GM21381 (cell line): Measurements from ENCODE around the gene RPS6KA1.
"Not testable (repeated sequence)": the region's sequence is repeated elsewhere in the genome, so short reads cannot be mapped to it uniquely, and the experiment has no call there.

Source experiments
- ATAC-seq: cut with Tn5 transposase; IDR thresholded peaks from one replicate; pipeline ENCODE4 v1.9.1; 2021; ENCODE audit warnings: mild to moderate bottlenecking, moderate library complexity; ENCODE audit not compliant: unreplicated experiment

RPS6KA1 gene

DNA sequence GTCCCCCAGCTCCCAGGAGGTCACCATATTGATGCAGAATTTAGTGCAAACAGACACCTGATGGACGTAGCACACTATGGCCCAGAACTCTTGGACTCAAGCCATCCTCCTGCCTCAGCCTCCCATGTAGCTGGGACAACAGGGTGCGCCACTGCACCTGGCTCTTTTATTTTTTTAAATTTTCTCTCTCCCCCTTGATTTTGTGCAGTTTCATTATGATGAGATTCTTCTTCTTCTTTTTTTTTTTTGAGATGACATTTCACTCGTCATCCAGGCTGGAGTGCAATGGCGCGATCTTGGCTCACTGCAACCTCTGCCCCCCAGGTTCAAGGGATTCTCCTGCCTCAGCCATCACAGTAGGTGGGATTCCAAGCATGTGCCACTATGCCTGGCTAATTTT is 63.8 kb downstream of the RPS6KA1 start:
- no peak for ATAC-seq

DNA sequence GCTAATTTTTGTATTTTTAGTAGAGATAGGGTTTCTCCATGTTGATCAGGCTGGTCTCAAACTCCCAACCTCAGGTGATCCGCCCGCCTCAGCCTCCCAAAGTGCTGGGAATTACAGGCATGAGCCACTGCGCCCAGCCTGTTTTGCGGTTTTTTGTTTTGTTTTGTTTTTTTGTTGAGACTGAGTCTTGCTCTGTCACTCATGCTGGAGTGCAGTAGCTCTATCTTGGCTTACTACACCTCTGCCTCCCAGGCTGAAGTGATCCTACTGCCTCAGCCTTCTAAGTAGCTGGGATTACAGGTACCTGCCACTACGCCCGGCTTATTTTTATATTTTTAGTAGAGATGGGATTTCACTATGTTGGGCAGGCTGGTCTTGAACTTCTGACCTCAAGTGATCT is 65.0 kb downstream of the RPS6KA1 start:
- not testable (repeated sequence) for ATAC-seq

DNA sequence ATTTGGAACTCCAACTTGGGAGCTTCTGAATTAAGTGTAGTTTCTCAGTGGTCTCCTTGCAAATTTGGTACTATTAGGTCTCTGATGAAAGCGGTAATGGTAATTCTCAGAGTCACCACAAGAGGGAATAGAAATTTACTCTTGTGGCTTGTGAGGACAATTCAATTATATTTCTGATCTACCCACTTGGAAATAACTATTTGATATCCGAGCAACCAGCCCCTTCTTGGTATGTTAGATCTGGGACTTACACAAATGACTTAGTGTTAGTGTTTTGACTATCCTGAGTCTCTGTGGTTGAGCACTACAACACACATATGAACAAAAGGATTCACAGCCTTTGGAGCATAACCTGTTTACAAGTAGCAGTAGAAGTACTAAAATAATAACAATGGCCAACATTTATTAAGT is 68.1 kb downstream of the RPS6KA1 start:
- ATAC-seq = no peak

DNA sequence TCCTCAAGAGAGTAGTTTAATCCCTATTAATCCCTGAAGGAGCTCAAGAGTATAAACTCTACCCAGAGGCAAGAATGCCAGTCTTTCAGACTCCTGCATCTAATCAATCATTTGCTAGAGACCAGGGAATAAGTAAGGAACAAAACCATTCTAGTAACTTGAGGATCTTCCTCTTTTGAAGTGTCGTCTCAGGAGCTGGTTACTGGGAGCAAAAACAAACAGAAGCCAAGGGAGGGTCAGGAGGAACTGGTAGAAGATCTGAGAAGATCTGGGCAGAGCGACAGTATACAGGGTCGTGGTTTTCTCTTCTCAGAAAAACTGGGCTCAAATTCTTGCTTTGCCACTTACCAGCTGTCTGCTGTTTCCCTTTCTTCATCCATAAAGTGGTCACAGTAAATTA is 69.3 kb downstream of the RPS6KA1 start:
- no peak for ATAC-seq

DNA sequence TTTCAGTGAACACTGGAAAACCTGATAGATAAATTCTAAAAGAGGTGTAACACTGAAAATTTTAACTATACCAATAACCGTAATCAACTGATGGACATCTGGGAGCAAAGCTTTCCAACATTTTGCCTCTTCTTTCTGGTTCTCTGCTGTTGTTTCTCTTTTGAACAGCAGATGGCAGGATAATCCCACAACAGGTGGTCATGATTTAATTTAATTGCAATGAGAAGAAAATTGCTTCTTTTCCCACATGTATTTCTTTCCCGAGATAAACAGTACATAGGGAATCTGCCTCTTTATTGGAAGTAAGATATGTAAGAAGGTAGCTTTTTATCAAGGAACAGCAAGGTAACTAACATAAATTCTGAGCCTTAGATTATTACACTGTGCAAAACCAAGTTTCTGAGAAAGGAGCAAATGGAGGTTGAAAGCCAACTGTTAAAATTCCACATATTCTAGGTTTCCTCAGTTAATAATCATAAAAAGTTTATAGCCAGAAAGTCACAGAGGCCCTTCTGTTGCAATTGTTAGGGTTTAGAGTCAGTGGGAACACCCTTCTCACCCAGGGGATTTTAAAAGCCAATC is 72.9 kb downstream of the RPS6KA1 start:
- ATAC-seq = no peak

DNA sequence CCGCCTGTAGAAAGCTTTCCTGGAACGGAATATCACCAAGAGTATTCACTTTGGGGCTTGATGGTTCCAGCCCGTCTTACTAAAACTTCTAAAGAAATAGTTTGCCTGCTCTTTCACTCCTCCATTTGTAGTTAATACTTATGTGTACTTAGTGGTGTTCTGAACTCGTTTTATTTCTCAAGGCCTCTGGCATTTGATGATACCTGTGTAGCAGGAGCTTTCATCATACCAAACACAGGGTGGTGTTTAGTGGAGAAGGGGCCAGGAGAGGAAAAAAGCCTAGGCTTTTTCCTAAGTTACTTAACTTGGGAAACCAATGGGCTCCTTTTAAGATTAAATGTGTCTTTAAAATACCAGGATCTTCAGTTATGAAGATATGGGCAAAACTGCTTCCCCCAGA is 74.3 kb downstream of the RPS6KA1 start:
- no peak for ATAC-seq

DNA sequence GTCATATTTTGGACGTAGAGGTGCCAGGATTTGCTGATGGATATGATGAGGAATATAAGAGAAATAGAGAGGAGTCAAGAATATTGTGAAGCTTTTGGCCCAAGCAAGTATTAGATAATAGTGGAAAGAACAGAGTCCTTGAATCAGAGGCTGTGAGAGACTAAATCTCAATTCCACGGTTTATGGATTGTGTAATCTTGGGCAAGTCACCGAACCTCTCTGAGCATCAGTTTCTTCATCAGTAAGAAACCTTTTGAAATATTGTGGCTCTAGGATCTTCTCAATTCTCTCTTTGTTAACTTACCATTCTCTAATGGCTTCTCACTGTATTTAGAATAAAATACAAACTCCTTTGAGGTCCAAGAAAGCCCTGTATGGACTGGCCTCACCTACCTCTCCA is 77.6 kb downstream of the RPS6KA1 start:
- ATAC-seq = no peak

DNA sequence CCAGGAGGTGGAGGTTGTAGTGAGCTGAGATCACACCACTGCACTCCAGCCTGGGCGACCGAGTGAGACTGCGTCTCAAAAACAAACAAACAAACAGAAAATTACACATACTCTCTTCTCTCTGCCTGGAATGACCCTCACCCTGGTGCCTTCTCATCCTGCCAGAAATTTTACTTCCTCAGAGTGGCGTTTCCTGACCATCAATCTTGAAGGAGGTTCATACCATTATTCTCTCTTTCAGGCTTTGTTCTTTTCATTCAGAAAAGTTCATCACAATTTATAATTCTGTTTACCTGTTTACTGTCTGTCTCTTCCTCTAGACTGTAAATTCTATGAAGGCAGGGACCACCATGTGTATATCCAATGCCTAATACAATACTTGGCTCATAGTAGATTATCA is 79.3 kb downstream of the RPS6KA1 start:
- ATAC-seq = no peak

DNA sequence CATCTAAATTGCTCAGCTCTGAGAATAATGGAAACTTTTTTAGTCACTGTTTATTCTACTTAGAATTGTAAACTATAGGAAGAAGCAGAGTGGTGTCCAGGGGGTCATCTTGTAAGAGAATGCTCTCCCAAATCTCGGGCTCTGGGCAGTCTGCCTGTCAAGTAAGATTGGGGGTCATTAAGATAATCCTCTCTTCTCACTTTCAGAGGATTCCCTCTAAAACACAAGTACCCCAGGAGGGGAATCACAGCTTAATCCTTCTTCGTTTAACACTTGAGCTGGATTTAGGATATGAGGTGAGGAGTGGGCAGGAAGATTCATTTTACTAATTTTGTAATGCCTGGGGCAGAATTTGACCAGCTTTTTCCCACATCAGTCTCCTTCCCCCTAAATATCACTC is 81.2 kb downstream of the RPS6KA1 start:
- no peak for ATAC-seq

DNA sequence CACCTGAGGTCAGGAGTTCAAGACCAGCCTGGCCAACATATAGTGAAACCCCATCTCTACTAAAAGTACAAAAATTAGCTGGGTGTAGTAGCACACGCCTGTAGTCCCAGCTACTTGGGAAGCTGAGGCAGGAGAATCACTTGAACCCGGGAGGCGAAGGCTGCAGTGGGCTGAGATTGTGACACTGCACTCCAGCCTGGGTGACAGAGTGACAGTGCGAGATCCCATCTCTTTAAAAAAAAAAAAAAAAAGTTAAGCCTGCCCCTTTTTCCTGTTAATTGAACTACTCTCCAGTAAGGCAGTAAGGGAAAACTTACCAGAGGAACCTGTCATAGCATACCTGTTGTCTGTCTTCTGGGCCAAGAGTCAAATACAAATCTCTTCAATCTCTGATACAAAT is 83.1 kb downstream of the RPS6KA1 start:
- not testable (repeated sequence) for ATAC-seq

DNA sequence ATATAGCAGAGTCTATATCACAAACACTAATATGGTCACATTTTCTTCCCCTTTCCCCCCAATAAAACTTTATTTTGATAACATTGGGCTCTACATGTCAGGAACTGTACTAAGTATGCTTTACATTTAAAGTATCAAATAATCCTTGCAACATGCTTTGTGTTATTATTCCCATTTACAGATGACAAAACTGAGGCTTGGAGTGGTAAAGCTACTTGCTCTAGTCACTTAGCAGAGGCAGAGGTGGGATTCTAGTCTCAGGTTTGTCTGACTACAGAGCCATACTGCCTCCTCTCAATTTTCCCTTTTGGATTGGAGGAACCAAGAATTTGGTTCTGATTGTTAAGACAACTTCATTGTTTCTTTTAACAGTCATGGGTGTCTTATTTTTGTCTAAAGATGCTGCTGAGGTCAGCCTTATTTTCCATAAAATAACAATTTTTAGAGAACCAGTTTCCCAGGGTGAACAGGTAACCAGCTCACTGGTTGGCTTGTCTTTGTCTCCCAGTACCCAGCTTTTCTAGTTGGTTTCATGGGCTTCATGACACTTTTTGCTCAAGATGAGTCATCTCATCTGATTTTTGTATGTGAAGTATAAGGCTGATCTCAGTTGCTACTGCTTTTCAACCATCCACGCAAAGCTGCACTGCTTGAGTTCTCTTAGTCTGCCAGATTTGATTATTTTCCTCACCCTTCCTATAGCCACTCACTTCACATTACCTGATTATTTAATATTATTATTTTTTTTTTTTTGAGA is 85.3 kb downstream of the RPS6KA1 start:
- no peak for ATAC-seq

DNA sequence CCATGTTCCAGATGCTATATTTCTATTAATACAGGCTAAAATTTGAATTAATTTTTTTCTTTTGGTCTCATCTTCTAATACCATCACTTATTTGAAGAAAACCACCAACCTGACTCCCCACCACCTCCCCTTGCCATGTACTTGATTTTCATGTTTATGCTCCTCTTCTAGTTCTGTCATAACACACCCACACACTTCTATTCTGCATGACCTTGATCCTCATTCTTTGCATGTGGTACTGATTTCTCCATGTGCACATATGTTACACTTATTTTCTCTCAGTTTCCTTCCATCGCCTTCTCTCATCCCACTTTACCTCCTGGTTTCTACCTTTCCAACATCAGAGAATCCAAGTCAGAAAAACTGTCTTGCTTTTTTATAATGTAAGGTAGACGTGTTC is 87.3 kb downstream of the RPS6KA1 start:
- no peak for ATAC-seq

DNA sequence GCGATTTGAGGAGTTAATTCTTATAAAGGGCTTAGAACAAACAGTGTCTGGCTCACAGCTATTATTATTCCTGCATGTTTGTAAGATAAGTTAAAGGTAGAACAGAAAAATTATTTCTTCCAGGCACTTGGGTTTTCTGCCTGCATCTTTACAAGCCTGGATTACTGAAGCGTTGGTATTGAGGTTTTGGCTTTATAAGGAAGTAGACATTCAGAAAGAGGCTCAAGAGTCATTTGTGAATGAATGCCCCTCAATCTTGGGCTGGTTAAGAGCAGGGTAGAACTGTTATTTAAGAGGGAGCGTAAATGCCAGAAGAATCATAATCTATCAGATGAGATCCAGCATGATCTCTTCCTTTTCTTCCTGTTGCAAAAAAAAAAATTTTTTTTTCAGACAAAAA is 89.0 kb downstream of the RPS6KA1 start:
- no peak for ATAC-seq
